Natural killer cell (primary cell): ENCODE measurements around the gene GRM2. TPM values are rescaled to one million over a fixed set of nuclear protein-coding genes. Genes with fewer than 3 reads are reported as not detected.

ENCODE experiments used
- ATAC-seq, 3 donors: fragments of 150-1000 bp in 2 of 3; fragments of 200-7000 bp in 1 of 3; cut with Tn5 transposase; 1 replicate in 1 of 3; 2 replicates in 2 of 3; pipeline ENCODE4 v1.10.0; 2021; ENCODE audit warnings: mild to moderate bottlenecking in 2 of 3, moderate library complexity in 2 of 3
- DNase-seq, 2 donors: peaks; one replicate each; pipeline versions ENCODE4 v3.0.0 to v3.0.0-alpha.2; 2013 to 2021; ENCODE audit warnings: mixed read lengths in 1 of 2
- H3K27ac ChIP-seq: one replicate; pipeline ENCODE4 v1.5.1; 2013; ENCODE audit warnings: mild to moderate bottlenecking, low read length
- H3K27me3 ChIP-seq: one replicate; pipeline ENCODE4 v1.6.1; 2013; ENCODE audit warnings: low read length; ENCODE audit not compliant: control insufficient read depth, insufficient read depth
- H3K36me3 ChIP-seq: one replicate; pipeline ENCODE4 v1.6.1; 2013; ENCODE audit warnings: low read length; ENCODE audit not compliant: control insufficient read depth, insufficient read depth
- H3K4me1 ChIP-seq: one replicate; pipeline ENCODE4 v1.6.1; 2013; ENCODE audit warnings: low read length; ENCODE audit not compliant: control insufficient read depth, insufficient read depth
- H3K4me3 ChIP-seq: one replicate; pipeline ENCODE4 v1.5.1; 2013; ENCODE audit warnings: low read length
- H3K9me3 ChIP-seq: one replicate; pipeline ENCODE4 v1.6.1; 2013; ENCODE audit warnings: low read length; ENCODE audit not compliant: control insufficient read depth, insufficient read depth
- H3K27ac Mint-ChIP-seq, 2 donors: one replicate each; pipeline ENCODE4 v1.8.0; 2022; ENCODE audit warnings: mild to moderate bottlenecking in 2 of 2, mixed read lengths in 2 of 2, moderate library complexity in 1 of 2
- H3K27me3 Mint-ChIP-seq, 2 donors: one replicate each; pipeline ENCODE4 v1.8.0; 2022; ENCODE audit warnings: low read depth in 2 of 2, mixed read lengths in 2 of 2
- H3K36me3 Mint-ChIP-seq: one replicate; pipeline ENCODE4 v1.8.0; 2022; ENCODE audit warnings: mixed read lengths
- H3K4me1 Mint-ChIP-seq, 2 donors: one replicate each; pipeline ENCODE4 v1.8.0; 2022; ENCODE audit warnings: mixed read lengths in 2 of 2
- H3K4me3 Mint-ChIP-seq: one replicate; pipeline ENCODE4 v1.8.0; 2022; ENCODE audit warnings: mild to moderate bottlenecking, moderate library complexity, mixed read lengths
- H3K9me3 Mint-ChIP-seq, 2 donors: one replicate each; pipeline ENCODE4 v1.8.0; 2022; ENCODE audit warnings: mixed read lengths in 2 of 2
- WGBS: methylation state at CpG from one replicate; pipeline ENCODE4 v1.1.7; 2013; ENCODE audit warnings: missing lambda C conversion rate; ENCODE audit not compliant: insufficient coverage; 5-methylcytosine and 5-hydroxymethylcytosine counted together
- intact Hi-C: fragments of 100-400 bp; cut with micrococcal nuclease; formaldehyde crosslinking; loops from one replicate; pipeline ENCODE4 v1.14.2; 2022
- total RNA-seq, 4 donors: library from RNA; stranded (reverse); fragments of 120-200 nt in 1 of 4; gene quantifications; one replicate each; pipeline versions ENCODE4 v1.2.3 to v1.2.4, GENCODE V29; 2013 to 2022
- TF ChIP-seq, protein P1 (sequence below): fragments of 200-600 bp; IDR thresholded peaks from one replicate; pipeline ENCODE4 v1.8.0; 2022; ENCODE audit warnings: antibody characterized with exemption

The GRM2 gene
- total RNA-seq, 3 donors from 2014 or later (not counting 1 experiment from before 2014, with no cell fraction given), result 5.6 to 8.0 (median 7.4) TPM

DNA sequence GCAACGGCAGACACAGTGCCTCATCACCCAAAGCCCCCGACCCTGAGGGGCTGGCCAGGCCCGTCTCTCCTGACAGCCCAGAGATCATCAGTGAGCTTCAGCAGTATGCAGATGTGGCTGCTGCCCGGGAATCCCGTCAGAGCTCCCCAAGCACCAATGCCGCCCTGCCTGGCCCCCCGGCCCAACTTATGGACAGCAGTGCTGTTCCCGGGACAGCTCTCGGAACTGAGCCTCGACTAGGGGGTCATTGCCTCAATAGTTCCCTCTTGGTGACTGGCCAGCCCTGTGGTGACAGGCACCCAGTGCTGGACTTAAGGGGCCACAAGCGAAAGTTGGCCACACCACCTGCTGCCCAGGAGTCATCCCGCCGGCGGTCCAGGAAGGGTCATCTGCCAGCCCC is 44.4 kb upstream of the GRM2 start:
- Histone ChIP-seq H3K4me3 (no peak overlapping the region), H3K4me1 (no peaks in the 10 kb centered on the region), H3K27me3 (no peaks in the 10 kb centered on the region), H3K27ac (no peak overlapping the region), H3K9me3 (no peaks in the 10 kb centered on the region), H3K36me3 (peaks cover 46% of the 10 kb centered on the region)
- Mint-ChIP-seq H3K9me3 (no peaks in the 10 kb centered on the region), H3K27ac (no peak overlapping the region), H3K36me3 (peaks cover 36% of the 10 kb centered on the region), H3K4me1 (no peaks in the 10 kb centered on the region), H3K4me3 (no peak overlapping the region), H3K27me3 (no peaks in the 10 kb centered on the region)
- intact Hi-C loops, result no loop called here
- TF ChIP-seq, protein P1, sequence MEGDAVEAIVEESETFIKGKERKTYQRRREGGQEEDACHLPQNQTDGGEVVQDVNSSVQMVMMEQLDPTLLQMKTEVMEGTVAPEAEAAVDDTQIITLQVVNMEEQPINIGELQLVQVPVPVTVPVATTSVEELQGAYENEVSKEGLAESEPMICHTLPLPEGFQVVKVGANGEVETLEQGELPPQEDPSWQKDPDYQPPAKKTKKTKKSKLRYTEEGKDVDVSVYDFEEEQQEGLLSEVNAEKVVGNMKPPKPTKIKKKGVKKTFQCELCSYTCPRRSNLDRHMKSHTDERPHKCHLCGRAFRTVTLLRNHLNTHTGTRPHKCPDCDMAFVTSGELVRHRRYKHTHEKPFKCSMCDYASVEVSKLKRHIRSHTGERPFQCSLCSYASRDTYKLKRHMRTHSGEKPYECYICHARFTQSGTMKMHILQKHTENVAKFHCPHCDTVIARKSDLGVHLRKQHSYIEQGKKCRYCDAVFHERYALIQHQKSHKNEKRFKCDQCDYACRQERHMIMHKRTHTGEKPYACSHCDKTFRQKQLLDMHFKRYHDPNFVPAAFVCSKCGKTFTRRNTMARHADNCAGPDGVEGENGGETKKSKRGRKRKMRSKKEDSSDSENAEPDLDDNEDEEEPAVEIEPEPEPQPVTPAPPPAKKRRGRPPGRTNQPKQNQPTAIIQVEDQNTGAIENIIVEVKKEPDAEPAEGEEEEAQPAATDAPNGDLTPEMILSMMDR, result no peak
- WGBS, result 97% methylated on average over 14 of the region's 14 CpGs
- ATAC-seq (no peak), DNase-seq (no peak)

DNA sequence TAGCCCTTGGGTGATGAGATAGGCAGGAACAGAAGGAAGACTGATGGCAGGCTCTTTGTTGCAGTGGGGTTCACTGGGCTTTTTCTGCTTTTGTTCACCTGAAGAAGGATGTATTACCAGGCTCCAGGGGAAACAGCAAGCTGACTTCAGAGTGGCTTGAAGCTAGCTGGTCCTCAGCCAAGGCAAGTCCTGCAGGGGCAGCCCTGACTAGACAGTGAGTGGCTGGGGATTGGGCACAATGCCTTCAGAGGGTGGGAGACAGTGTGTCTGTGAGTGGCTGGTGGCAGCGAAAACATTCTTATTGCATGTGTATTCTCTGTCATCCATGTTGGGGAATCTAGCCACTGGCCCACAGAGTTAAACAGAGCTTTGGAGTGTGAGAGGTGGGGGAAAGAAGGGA is 38.1 kb upstream of the GRM2 start:
- Histone ChIP-seq H3K27ac (no peak overlapping the region), H3K9me3 (no peaks in the 10 kb centered on the region), H3K4me3 (no peak overlapping the region), H3K36me3 (peaks cover under 1% of the 10 kb centered on the region), H3K4me1 (peaks cover 38% of the 10 kb centered on the region), H3K27me3 (no peaks in the 10 kb centered on the region)
- no peak for ATAC-seq
- Mint-ChIP-seq H3K27me3 (no peaks in the 10 kb centered on the region), H3K27ac (peak overlapping the region; percentile 87 to 98), H3K4me3 (peak overlapping the region; percentile 79), H3K36me3 (no peaks in the 10 kb centered on the region), H3K9me3 (no peaks in the 10 kb centered on the region), H3K4me1 (peaks cover 35 to 39% of the 10 kb centered on the region in 2 donors)
- intact Hi-C loops, result loop anchor here (1.0 to 5.0 kb wide), 2 partner anchors 166 to 274 kb away; partner anchors contain the start of genes PARP3 and RRP9
- DNase-seq, result no peak
- 93% methylated on average over 1 of the region's 1 CpG for WGBS
- TF ChIP-seq, protein P1, result no peak

DNA sequence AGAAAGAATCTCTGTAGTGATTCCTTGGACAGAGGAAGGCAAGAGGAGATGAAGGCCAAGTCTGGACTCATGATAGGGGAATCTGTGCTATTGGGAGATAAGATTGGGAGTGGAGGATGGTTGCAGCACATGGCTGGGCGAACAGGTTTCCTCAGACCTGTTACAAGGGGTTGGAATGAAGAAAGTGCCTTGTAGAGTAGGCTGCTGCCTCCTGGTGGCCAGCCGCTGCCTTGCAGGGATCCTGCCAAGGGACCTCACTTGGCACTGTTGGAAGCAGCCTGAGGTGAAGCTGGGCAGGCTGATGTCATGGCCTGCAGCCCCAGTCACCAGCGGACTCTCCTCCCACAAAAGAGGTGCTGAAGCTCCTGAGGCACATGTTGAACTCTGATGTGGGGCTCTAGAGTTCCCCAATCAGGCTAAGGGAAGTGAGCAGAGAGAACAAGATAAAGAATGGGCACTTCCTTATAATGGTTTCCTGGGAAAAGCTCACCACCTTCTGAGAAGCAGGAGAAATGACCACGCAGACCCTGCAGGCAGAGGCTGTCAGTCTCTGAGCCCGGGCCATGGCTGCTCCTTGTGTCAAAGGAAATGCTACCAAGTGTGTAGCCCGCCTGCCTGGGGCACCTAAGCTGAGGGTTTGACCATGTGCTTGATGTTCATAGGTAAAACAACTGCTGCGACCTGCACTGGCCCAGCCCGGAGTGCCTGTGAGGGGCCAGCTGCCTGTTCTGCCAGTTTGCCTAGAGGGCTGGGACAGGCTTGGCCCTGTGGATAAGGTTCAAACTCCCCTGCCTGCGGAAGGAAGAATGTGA is 37.4 kb upstream of the GRM2 start:
- Histone ChIP-seq H3K27me3 (no peaks in the 10 kb centered on the region), H3K9me3 (no peaks in the 10 kb centered on the region), H3K27ac (no peak overlapping the region), H3K4me3 (no peak overlapping the region), H3K36me3 (no peaks in the 10 kb centered on the region), H3K4me1 (peaks cover 45% of the 10 kb centered on the region)
- ATAC-seq (peak in 1 of 3 donors; percentile 29), DNase-seq (peak; percentile 73 to 85)
- no peaks in the 10 kb centered on the region for H3K27me3 Mint-ChIP-seq
- peak overlapping the region; percentile 92 for H3K4me3 Mint-ChIP-seq
- peak overlapping the region; percentile 87 to 98 for H3K27ac Mint-ChIP-seq
- no peaks in the 10 kb centered on the region for H3K36me3 Mint-ChIP-seq
- peaks cover 41 to 46% of the 10 kb centered on the region in 2 donors for H3K4me1 Mint-ChIP-seq
- no peaks in the 10 kb centered on the region for H3K9me3 Mint-ChIP-seq
- WGBS, result 45% methylated on average over 9 of the region's 9 CpGs
- intact Hi-C loops, result loop anchor here (1.0 to 5.0 kb wide), 4 partner anchors 17 to 1052 kb away; partner anchors contain the start of genes MAPKAPK3, PARP3 and RRP9
- TF ChIP-seq, protein P1, result peak; percentile 89
